Small intestine (tissue), 7 donors: ENCODE data around the gene TTF1. TPM values are rescaled to one million over a fixed set of nuclear protein-coding genes. Genes with fewer than 3 reads are reported as not detected.

Source experiments
- DNase-seq, 2 donors: peaks; one replicate each; pipeline versions ENCODE4 v3.0.0 to v3.0.0-alpha.2; 2013
- FAIRE-seq: peaks from 2 replicates; lab custom pipeline; 2012; peaks lifted over from hg19 to GRCh38; lab: Jason Lieb, UNC
- H3K27ac ChIP-seq, 3 donors: one replicate each; pipeline ENCODE4 v1.5.1; 2013; ENCODE audit warnings: low read length in 2 of 3, mild to moderate bottlenecking in 2 of 3, control low read depth in 1 of 3, inconsistent platforms in 1 of 3, low read depth in 1 of 3, moderate library complexity in 1 of 3
- H3K27me3 ChIP-seq, 3 donors: one replicate each; pipeline ENCODE4 v1.6.1; 2013; ENCODE audit warnings: low read length in 3 of 3, inconsistent platforms in 1 of 3; ENCODE audit not compliant: control insufficient read depth in 3 of 3, insufficient read depth in 3 of 3
- H3K36me3 ChIP-seq, 3 donors: one replicate each; pipeline ENCODE4 v1.6.1; 2013; ENCODE audit warnings: low read length in 3 of 3, inconsistent platforms in 1 of 3, low read depth in 1 of 3, mild to moderate bottlenecking in 1 of 3, moderate library complexity in 1 of 3; ENCODE audit not compliant: control insufficient read depth in 3 of 3, insufficient read depth in 2 of 3
- H3K4me1 ChIP-seq, 3 donors: one replicate each; pipeline ENCODE4 v1.6.1; 2013; ENCODE audit warnings: low read length in 2 of 3, inconsistent platforms in 1 of 3, low read depth in 1 of 3, mild to moderate bottlenecking in 1 of 3, moderate library complexity in 1 of 3; ENCODE audit not compliant: control insufficient read depth in 3 of 3, insufficient read depth in 2 of 3
- H3K4me3 ChIP-seq, 3 donors: one replicate each; pipeline ENCODE4 v1.5.1; 2013; ENCODE audit warnings: low read length in 3 of 3, control low read depth in 1 of 3, inconsistent platforms in 1 of 3, low read depth in 1 of 3, mild to moderate bottlenecking in 1 of 3, moderate library complexity in 1 of 3
- H3K9me3 ChIP-seq, 2 donors: one replicate each; pipeline ENCODE4 v1.6.1; 2013; ENCODE audit warnings: low read depth in 1 of 2, low read length in 1 of 2; ENCODE audit not compliant: control insufficient read depth in 2 of 2, insufficient read depth in 1 of 2
- WGBS, 3 donors: extraction: QIAGEN DNeasy Blood & Tissue Kit; methylation state at CpG; one replicate each; pipeline ENCODE4 v1.1.7; 2013; 5-methylcytosine and 5-hydroxymethylcytosine counted together
- polyA plus RNA-seq, 4 donors: library from polyadenylated mRNA; stranded (reverse) in 3 of 4; unstranded in 1 of 4; fragments of 200-250 nt in 3 of 4; fragments of 120-200 nt in 1 of 4; gene quantifications; one replicate each; pipeline versions ENCODE4 v1.2.1 to v1.2.3, GENCODE V29; 2013
- donor health status: healthy with polysubstance abuse.
- donor health status: control.
- donor health status: control.
- donor health status: Bipolar disorder and iron deficiency.
- donor health status: healthy.

TTF1 gene
- polyA plus RNA-seq, 4 donors: 8.4 to 15.0 (median 11.0) TPM

- no peak for FAIRE-seq
- Histone ChIP-seq H3K4me3 (no peak overlapping the region), H3K27ac (no peak overlapping the region), H3K36me3 (no peaks in the 10 kb centered on the region), H3K9me3 (no peaks in the 10 kb centered on the region), H3K4me1 (no peaks in the 10 kb centered on the region), H3K27me3 (peaks cover 0 to 16% (median 4%) of the 10 kb centered on the region in 3 donors)
- WGBS, 3 donors: 45 to 46% (median 45%) methylated on average over 10 of the region's 10 CpGs
- no peak for DNase-seq
Observed at GRCh38 chr9:132441404-132441803, 34.8 kb upstream of the TTF1 start.

- FAIRE-seq: no peak
- H3K27me3 ChIP-seq: peaks cover 0 to 16% (median 4%) of the 10 kb centered on the region in 3 donors
- WGBS, 3 donors: 66 to 75% (median 71%) methylated on average over 6 of the region's 6 CpGs
- H3K4me1 ChIP-seq: no peaks in the 10 kb centered on the region
- no peak overlapping the region for H3K4me3 ChIP-seq
- H3K36me3 ChIP-seq: no peaks in the 10 kb centered on the region
- DNase-seq: no peak
- no peak overlapping the region for H3K27ac ChIP-seq
- no peaks in the 10 kb centered on the region for H3K9me3 ChIP-seq
Observed at GRCh38 chr9:132440735-132441134, 34.1 kb upstream of the TTF1 start.

GRCh38 chr9:132439153-132439552 lies 32.5 kb upstream of the TTF1 start:
- FAIRE-seq (no peak), DNase-seq (no peak)
- Histone ChIP-seq H3K4me3 (no peak overlapping the region), H3K27me3 (peaks cover 0 to 20% (median 14%) of the 10 kb centered on the region in 3 donors), H3K27ac (no peak overlapping the region), H3K9me3 (no peaks in the 10 kb centered on the region), H3K36me3 (no peaks in the 10 kb centered on the region), H3K4me1 (no peaks in the 10 kb centered on the region)
- WGBS, 3 donors: 61 to 71% (median 70%) methylated on average over 4 of the region's 4 CpGs

GRCh38 chr9:132434881-132435280 lies 28.2 kb upstream of the TTF1 start:
- H3K4me1 ChIP-seq: no peaks in the 10 kb centered on the region
- H3K27ac ChIP-seq: no peak overlapping the region
- no peaks in the 10 kb centered on the region for H3K9me3 ChIP-seq
- FAIRE-seq (no peak), DNase-seq (no peak)
- no peaks in the 10 kb centered on the region for H3K36me3 ChIP-seq
- peaks cover 0 to 15% (median 10%) of the 10 kb centered on the region in 3 donors for H3K27me3 ChIP-seq
- 54 to 58% (median 55%) methylated on average over 10 of the region's 10 CpGs for WGBS, 3 donors
- H3K4me3 ChIP-seq: no peak overlapping the region

- Histone ChIP-seq H3K36me3 (no peaks in the 10 kb centered on the region), H3K27ac (no peak overlapping the region), H3K27me3 (peaks cover 0 to 32% (median 21%) of the 10 kb centered on the region in 3 donors), H3K9me3 (no peaks in the 10 kb centered on the region), H3K4me3 (no peak overlapping the region), H3K4me1 (no peaks in the 10 kb centered on the region)
- DNase-seq (no peak), FAIRE-seq (no peak)
- 26 to 45% (median 39%) methylated on average over 1 of the region's 1 CpG for WGBS, 3 donors
Observed at GRCh38 chr9:132430998-132431397, 24.4 kb upstream of the TTF1 start.

- peaks cover 4 to 63% (median 26%) of the 10 kb centered on the region in 3 donors for H3K27me3 ChIP-seq
- no peak overlapping the region for H3K27ac ChIP-seq
- no peaks in the 10 kb centered on the region for H3K9me3 ChIP-seq
- DNase-seq: no peak
- no peaks in the 10 kb centered on the region for H3K36me3 ChIP-seq
- 38 to 42% (median 40%) methylated on average over 17 of the region's 17 CpGs for WGBS, 3 donors
- FAIRE-seq: no peak
- no peak overlapping the region for H3K4me3 ChIP-seq
- H3K4me1 ChIP-seq: no peaks in the 10 kb centered on the region
Observed at GRCh38 chr9:132426639-132427414, 20.2 kb upstream of the TTF1 start.

- no peaks in the 10 kb centered on the region for H3K4me1 ChIP-seq
- no peaks in the 10 kb centered on the region for H3K36me3 ChIP-seq
- no peak overlapping the region for H3K4me3 ChIP-seq
- WGBS, 3 donors: 39 to 45% (median 39%) methylated on average over 7 of the region's 7 CpGs
- H3K9me3 ChIP-seq: no peaks in the 10 kb centered on the region
- FAIRE-seq: no peak
- peaks cover 4 to 61% (median 26%) of the 10 kb centered on the region in 3 donors for H3K27me3 ChIP-seq
- H3K27ac ChIP-seq: no peak overlapping the region
- no peak for DNase-seq
Observed at GRCh38 chr9:132425675-132426062, 19.0 kb upstream of the TTF1 start.

- Histone ChIP-seq H3K4me1 (no peaks in the 10 kb centered on the region), H3K36me3 (no peaks in the 10 kb centered on the region), H3K4me3 (no peak overlapping the region), H3K9me3 (no peaks in the 10 kb centered on the region), H3K27ac (no peak overlapping the region), H3K27me3 (peaks cover 4 to 61% (median 28%) of the 10 kb centered on the region in 3 donors)
- FAIRE-seq (no peak), DNase-seq (no peak)
- 34 to 40% (median 39%) methylated on average over 22 of the region's 22 CpGs for WGBS, 3 donors
Observed at GRCh38 chr9:132424857-132425674, 18.4 kb upstream of the TTF1 start.
